ENCODE measurements around the gene DDAH1. TPM values are rescaled to one million over a fixed set of nuclear protein-coding genes. Genes with fewer than 3 reads are reported as not detected.
"Not testable (repeated sequence)": the region's sequence is repeated elsewhere in the genome, so short reads cannot be mapped to it uniquely, and the experiment has no call there.

Gene DDAH1
- total RNA-seq = 10 to 100 TPM in 3 of 4 donors, 1 to 10 TPM in 1; 8.4 to 72.8 (median 27.3) TPM

- ATAC-seq = peak; percentile 82
- 4 to 35% methylated on average over 4 to 13 of the region's 56 CpGs for WGBS, 2 donors (ENCODE audit: low coverage in 1 of 2)
- no peaks in the 10 kb centered on the region for H3K27me3 ChIP-seq
- TF ChIP-seq POLR2A (IDR thresholded peaks at IDR 0.05) (no peak), POLR2AphosphoS5 (IDR thresholded peaks at IDR 0.05) (no peak), CTCF (IDR thresholded peaks at IDR 0.05) (no peak)
- H3K27ac ChIP-seq = peak within 1 kb of the TSS in 3 of 4 donors; percentile 52 to 82 (median 70)
- peak within 1 kb of the TSS; percentile 48 to 76 for H3K4me3 ChIP-seq
- no peaks in the 10 kb centered on the region for H3K9me3 ChIP-seq
- peaks cover 0 to 22% (median 0%) of the 10 kb centered on the region in 3 donors for H3K4me1 ChIP-seq
- H3K36me3 ChIP-seq = no peaks in the 10 kb centered on the region
Observed at GRCh38 chr1:85465099-85465785, at the start of gene DDAH1. Gene DDAH1 (minus strand): TSS chr1:85465159. CDS start chr1:85465045, 114 bp downstream.

GRCh38 chr1:85513998-85514397 is 49.0 kb upstream of the DDAH1 start:
- not testable (repeated sequence) for H3K9me3 ChIP-seq
- 95 to 96% methylated on average over 4 of the region's 4 CpGs for WGBS, 2 donors (ENCODE audit: low coverage in 1 of 2)

GRCh38 chr1:85504417-85504816 is 39.5 kb upstream of the DDAH1 start:
- Histone ChIP-seq H3K36me3 (no peaks in the 10 kb centered on the region), H3K4me1 (peaks cover 0 to 6% (median 0%) of the 10 kb centered on the region in 3 donors), H3K4me3 (no peak overlapping the region), H3K9me3 (peaks cover 0 to 4% (median 0%) of the 10 kb centered on the region in 3 donors), H3K27ac (no peak overlapping the region), H3K27me3 (no peaks in the 10 kb centered on the region)
- no peak for ATAC-seq
- no peak for TF ChIP-seq EP300 (IDR thresholded peaks at IDR 0.05)
- no peak for TF ChIP-seq POLR2A (IDR thresholded peaks at IDR 0.05)
- no peak for TF ChIP-seq CTCF (IDR thresholded peaks at IDR 0.05)
- no peak for TF ChIP-seq POLR2AphosphoS5 (IDR thresholded peaks at IDR 0.05)
- 88 to 100% methylated on average over 1 of the region's 1 CpG for WGBS, 2 donors (ENCODE audit: low coverage in 1 of 2)

More at GRCh38 chr1:85513998-85514397, 49.0 kb upstream of the DDAH1 start:
- not testable (repeated sequence) for H3K27ac ChIP-seq, H3K36me3 ChIP-seq, H3K27me3 ChIP-seq, ATAC-seq, H3K4me3 ChIP-seq, H3K4me1 ChIP-seq

- 33 to 45% methylated on average over 1 to 3 of the region's 3 CpGs for WGBS, 2 donors (ENCODE audit: low coverage in 1 of 2)
Observed at GRCh38 chr1:85502625-85503083, 37.7 kb upstream of the DDAH1 start.

GRCh38 chr1:85502171-85502570 is 37.2 kb upstream of the DDAH1 start:
- WGBS, 2 donors (ENCODE audit: low coverage in 1 of 2) = 20 to 47% methylated on average over 2 to 4 of the region's 4 CpGs
- H3K4me1 ChIP-seq = peaks cover 0 to 6% (median 0%) of the 10 kb centered on the region in 3 donors
- TF ChIP-seq POLR2A (IDR thresholded peaks at IDR 0.05) = no peak
- TF ChIP-seq CTCF (IDR thresholded peaks at IDR 0.05) = no peak
- H3K9me3 ChIP-seq = peaks cover 0 to 4% (median 0%) of the 10 kb centered on the region in 3 donors
- no peak for ATAC-seq
- H3K27me3 ChIP-seq = no peaks in the 10 kb centered on the region
- H3K36me3 ChIP-seq = no peaks in the 10 kb centered on the region
- H3K4me3 ChIP-seq = no peak overlapping the region
- no peak overlapping the region for H3K27ac ChIP-seq

More at GRCh38 chr1:85502625-85503083, 37.7 kb upstream of the DDAH1 start:
- Histone ChIP-seq H3K27ac (no peak overlapping the region), H3K4me3 (no peak overlapping the region), H3K36me3 (no peaks in the 10 kb centered on the region), H3K27me3 (no peaks in the 10 kb centered on the region), H3K4me1 (peaks cover 0 to 6% (median 0%) of the 10 kb centered on the region in 3 donors), H3K9me3 (peaks cover 0 to 4% (median 0%) of the 10 kb centered on the region in 3 donors)
- peak; percentile 67 for ATAC-seq
- TF ChIP-seq POLR2AphosphoS5 (IDR thresholded peaks at IDR 0.05) = no peak
- peak; percentile 30 to 54 (median 50) for TF ChIP-seq CTCF (IDR thresholded peaks at IDR 0.05)
- no peak for TF ChIP-seq POLR2A (IDR thresholded peaks at IDR 0.05)

Measured in gastroesophageal sphincter (tissue), 4 donors.